Measurements from ENCODE around the gene DPEP1. TPM values are rescaled to one million over a fixed set of nuclear protein-coding genes. Genes with fewer than 3 reads are reported as not detected.
A peak's percentile ranks its signal among the peaks of the same experiment; 100 is the strongest.

The DPEP1 gene
- total RNA-seq, result under 1 TPM in 1 of 6 experiments, not detected in 5; 0.93 TPM
- long read RNA-seq, result 0 reads

- H3K27ac ChIP-seq, result no peak within 1 kb of the TSS
- ATAC-seq (peak in 1 of 4 donors; percentile 25), DNase-seq (no peak)
- H3K4me1 ChIP-seq, result no peaks in the 10 kb centered on the region
- H3K27me3 ChIP-seq, result no peaks in the 10 kb centered on the region
- intact Hi-C loops (cut with DNase I), result no loop called here
- H3K9me3 ChIP-seq, result no peaks in the 10 kb centered on the region
- H3K4me3 ChIP-seq, result no peak within 1 kb of the TSS
- 66% methylated on average over 5 of the region's 19 CpGs for WGBS (ENCODE audit: insufficient coverage, low coverage, low lambda C conversion rate, missing lambda C conversion rate)
- no peaks in the 10 kb centered on the region for H3K36me3 ChIP-seq
- TF ChIP-seq POLR2A (IDR thresholded peaks at IDR 0.05), result no peak
- TF ChIP-seq, protein P1, sequence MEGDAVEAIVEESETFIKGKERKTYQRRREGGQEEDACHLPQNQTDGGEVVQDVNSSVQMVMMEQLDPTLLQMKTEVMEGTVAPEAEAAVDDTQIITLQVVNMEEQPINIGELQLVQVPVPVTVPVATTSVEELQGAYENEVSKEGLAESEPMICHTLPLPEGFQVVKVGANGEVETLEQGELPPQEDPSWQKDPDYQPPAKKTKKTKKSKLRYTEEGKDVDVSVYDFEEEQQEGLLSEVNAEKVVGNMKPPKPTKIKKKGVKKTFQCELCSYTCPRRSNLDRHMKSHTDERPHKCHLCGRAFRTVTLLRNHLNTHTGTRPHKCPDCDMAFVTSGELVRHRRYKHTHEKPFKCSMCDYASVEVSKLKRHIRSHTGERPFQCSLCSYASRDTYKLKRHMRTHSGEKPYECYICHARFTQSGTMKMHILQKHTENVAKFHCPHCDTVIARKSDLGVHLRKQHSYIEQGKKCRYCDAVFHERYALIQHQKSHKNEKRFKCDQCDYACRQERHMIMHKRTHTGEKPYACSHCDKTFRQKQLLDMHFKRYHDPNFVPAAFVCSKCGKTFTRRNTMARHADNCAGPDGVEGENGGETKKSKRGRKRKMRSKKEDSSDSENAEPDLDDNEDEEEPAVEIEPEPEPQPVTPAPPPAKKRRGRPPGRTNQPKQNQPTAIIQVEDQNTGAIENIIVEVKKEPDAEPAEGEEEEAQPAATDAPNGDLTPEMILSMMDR (IDR thresholded peaks at IDR 0.05), result no peak
Measured at GRCh38 chr16:89613231-89613953, at the start of gene DPEP1. Gene DPEP1 (plus strand): TSS chr16:89613642. CDS start chr16:89630411, 16,769 bp downstream.

DNA sequence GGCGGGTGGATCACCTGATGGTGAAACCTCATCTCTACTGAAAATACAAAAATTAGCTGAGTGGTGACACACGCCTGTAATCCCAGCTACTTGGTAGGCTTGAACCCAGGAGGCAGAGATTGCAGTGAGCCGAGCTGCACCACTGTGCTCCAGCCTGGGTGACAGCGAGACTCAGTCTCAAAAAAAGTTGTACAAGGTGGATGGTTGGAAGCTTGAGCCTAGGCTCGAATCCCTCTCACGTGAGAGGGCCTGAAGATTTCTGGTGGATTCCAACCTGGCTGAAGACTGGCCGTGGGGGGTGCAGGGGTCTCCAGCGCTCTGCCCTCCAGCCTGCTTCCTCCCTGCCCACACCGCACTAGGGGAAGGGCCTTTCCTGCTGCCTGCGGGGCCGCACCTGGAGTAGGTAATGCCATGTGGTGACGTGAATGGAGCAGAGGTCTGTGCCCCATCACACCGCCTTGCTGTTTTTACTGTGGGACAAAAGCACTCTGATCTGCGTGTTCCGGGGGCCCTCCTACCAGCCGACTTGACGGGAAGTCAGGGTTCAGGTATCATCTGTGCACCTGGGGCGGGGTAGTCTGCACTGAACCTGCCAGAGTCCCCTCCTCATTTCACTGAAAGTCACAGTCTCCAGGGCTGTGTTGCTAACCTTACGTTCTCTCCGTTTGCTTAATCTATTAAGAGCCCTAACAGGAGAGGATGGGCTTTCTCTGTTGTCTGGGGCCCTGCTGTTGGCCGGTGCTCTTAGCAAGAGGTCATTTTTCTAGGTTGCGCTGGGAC lies 48.8 kb upstream of the DPEP1 start:
- 67% methylated on average over 7 of the region's 22 CpGs for WGBS (ENCODE audit: insufficient coverage, low coverage, low lambda C conversion rate, missing lambda C conversion rate)
- no peaks in the 10 kb centered on the region for H3K27me3 ChIP-seq
- peaks cover 0 to 31% (median 18%) of the 10 kb centered on the region in 4 donors for H3K4me1 ChIP-seq
- no peaks in the 10 kb centered on the region for H3K9me3 ChIP-seq
- ATAC-seq (no peak), DNase-seq (no peak)
- peaks cover 16 to 34% (median 27%) of the 10 kb centered on the region in 4 donors for H3K36me3 ChIP-seq
- no peak overlapping the region for H3K4me3 ChIP-seq
- intact Hi-C loops (cut with DNase I), result no loop called here
- H3K27ac ChIP-seq, result no peak overlapping the region
- peak; percentile 8 for TF ChIP-seq POLR2A (IDR thresholded peaks at IDR 0.05)
- TF ChIP-seq, protein P1 (IDR thresholded peaks at IDR 0.05), result no peak

GRCh38 chr16:89565256-89565505 lies 48.3 kb upstream of the DPEP1 start:
- peak in 3 of 4 donors; percentile 2 to 8 (median 2) for ATAC-seq
- Histone ChIP-seq H3K9me3 (no peaks in the 10 kb centered on the region), H3K4me3 (no peak overlapping the region), H3K4me1 (peaks cover 0 to 30% (median 18%) of the 10 kb centered on the region in 4 donors), H3K36me3 (peaks cover 16 to 34% (median 27%) of the 10 kb centered on the region in 4 donors), H3K27ac (no peak overlapping the region), H3K27me3 (no peaks in the 10 kb centered on the region)
- intact Hi-C loops (cut with DNase I), result no loop called here
- WGBS (ENCODE audit: insufficient coverage, low coverage, low lambda C conversion rate, missing lambda C conversion rate), result no CpG with 5 or more reads among the region's 3 CpGs
- TF ChIP-seq POLR2A (IDR thresholded peaks at IDR 0.05), result no peak
- TF ChIP-seq, protein P1 (IDR thresholded peaks at IDR 0.05), result no peak
- DNase-seq, result no peak

DNA sequence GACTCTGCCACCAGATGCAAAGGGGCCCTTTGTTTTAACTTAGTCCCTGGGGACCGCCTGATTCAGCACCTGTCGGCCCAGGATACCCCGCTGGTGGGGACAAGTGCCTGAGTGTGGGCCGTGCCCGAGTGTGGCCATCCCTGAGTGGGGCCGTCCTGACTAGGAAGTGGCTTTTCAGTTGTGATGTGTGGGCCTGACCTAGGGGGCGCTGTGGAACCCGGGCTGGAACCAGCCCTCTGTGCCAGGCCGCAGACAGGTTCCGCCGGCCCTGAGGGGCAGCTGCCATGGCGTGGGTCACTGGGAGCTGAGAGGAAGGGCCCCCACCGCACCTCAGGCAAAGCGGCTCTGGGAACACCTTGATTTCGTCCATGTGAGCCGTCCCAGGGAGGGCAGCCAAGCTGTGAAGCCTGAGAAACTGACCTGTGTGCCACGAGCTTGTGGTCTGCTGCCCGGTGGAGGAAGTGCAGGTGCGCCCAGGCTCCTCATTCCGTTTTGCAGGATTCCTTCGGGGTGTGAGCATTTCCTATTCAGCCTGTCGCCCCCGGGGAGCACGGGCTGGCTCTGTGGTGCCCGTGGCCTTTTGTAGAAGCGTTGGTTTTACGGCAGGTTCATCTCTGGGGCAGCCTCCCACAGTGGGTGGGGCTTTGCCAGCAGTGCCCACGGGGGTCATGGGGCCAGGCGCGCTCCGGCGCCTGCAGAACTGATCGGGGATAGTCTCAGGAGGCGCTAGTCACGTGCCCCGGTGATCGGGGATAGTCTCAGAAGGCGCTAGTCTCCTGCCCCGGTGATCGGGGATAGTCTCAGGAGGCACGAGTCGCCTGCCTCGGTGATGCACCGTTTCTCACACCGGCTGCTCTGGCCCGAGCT lies 47.7 kb upstream of the DPEP1 start:
- Histone ChIP-seq H3K27ac (no peak overlapping the region), H3K4me1 (peaks cover 0 to 30% (median 18%) of the 10 kb centered on the region in 4 donors)
- peak; percentile 62 to 70 (median 64) for ATAC-seq

More for the DNA sequence above, 47.7 kb upstream of the DPEP1 start:
- intact Hi-C loops (cut with DNase I), result no loop called here
- 16% methylated on average over 16 of the region's 46 CpGs for WGBS (ENCODE audit: insufficient coverage, low coverage, low lambda C conversion rate, missing lambda C conversion rate)
- Histone ChIP-seq H3K4me3 (no peak overlapping the region), H3K36me3 (peaks cover 16 to 34% (median 27%) of the 10 kb centered on the region in 4 donors), H3K27me3 (no peaks in the 10 kb centered on the region), H3K9me3 (no peaks in the 10 kb centered on the region)
- DNase-seq, result peak; percentile 70 to 71 (median 71)
- TF ChIP-seq, protein P1 (IDR thresholded peaks at IDR 0.05), result peak; percentile 51 to 60 (median 56)
- no peak for TF ChIP-seq POLR2A (IDR thresholded peaks at IDR 0.05)
